ENCODE data around the gene CAMK2B. TPM values are rescaled to one million over a fixed set of nuclear protein-coding genes. Genes with fewer than 3 reads are reported as not detected.
A peak's percentile ranks its signal among the peaks of the same experiment; 100 is the strongest.

The CAMK2B gene
- total RNA-seq, 1 donor from 2014 or later = 98.0 TPM

DNA sequence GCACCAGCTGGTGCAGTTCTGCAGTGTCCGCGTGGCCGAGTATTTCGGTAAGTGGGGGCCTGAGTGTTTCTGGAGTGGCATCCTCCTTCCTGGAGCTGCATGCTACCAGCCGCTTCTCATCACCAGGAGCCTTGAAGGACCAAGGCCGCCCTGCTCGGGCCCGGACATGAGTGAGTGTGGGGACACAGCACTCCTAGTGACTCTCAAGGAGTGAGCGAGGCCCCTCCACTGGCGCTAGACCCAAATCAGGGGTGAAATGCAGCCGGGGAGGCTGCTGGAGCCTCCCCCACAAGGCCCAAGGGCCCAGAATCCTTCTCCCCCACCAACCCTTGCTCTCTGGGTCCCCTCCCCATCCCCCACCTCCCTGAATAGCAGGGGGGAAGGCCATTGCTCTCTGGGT lies 48.0 kb downstream of the CAMK2B start:
- intact Hi-C loops (cut with micrococcal nuclease) = no loop called here
- H3K27ac ChIP-seq (replicated peaks) = peak overlapping the region; percentile 66

DNA sequence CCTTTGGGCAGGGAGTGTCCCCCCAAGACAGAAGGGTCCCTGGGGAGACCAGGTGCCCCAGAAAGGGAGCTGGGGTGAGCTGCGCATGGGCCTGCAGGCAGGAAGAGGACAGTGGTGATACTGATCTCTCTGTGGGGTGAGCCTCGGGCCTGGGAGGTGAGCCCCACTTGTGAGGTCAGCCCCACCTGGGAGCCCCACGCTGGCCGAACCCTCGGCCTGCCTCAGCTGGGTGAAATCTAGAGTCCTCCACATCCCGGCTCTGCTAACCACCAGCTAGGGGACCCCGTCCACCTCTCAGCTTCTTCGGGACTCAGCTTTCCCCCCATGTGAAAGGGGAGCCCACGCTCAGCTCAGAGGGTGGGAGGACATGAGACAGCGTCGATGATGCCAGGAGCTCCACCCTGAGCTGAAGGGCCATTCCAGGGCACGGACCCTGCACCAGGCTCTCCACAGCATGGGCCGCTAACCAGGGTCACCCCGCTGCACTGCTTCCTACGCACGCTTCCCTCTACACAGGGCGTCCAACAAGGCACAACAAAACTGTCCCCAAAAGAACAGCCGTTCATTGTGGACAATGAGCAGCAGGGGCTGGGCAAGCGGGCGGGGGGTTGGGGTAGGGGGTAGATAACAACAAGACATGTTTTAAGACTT lies 48.7 kb downstream of the CAMK2B start:
- Histone ChIP-seq H3K36me3 (no peaks in the 10 kb centered on the region), H3K4me3 (no peak overlapping the region), H3K9me3 (replicated peaks) (no peaks in the 10 kb centered on the region), H3K27ac (replicated peaks) (peak overlapping the region; percentile 66), H3K27me3 (ENCODE audit: low read depth) (no peaks in the 10 kb centered on the region), H3K4me1 (peaks cover 86% of the 10 kb centered on the region)
- intact Hi-C loops (cut with micrococcal nuclease) = no loop called here
- peak; percentile 12 for DNase-seq
- TF ChIP-seq, protein P1, sequence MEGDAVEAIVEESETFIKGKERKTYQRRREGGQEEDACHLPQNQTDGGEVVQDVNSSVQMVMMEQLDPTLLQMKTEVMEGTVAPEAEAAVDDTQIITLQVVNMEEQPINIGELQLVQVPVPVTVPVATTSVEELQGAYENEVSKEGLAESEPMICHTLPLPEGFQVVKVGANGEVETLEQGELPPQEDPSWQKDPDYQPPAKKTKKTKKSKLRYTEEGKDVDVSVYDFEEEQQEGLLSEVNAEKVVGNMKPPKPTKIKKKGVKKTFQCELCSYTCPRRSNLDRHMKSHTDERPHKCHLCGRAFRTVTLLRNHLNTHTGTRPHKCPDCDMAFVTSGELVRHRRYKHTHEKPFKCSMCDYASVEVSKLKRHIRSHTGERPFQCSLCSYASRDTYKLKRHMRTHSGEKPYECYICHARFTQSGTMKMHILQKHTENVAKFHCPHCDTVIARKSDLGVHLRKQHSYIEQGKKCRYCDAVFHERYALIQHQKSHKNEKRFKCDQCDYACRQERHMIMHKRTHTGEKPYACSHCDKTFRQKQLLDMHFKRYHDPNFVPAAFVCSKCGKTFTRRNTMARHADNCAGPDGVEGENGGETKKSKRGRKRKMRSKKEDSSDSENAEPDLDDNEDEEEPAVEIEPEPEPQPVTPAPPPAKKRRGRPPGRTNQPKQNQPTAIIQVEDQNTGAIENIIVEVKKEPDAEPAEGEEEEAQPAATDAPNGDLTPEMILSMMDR (IDR thresholded peaks at IDR 0.05; ENCODE audit: borderline replicate concordance) = no peak

More for the DNA sequence above, 48.0 kb downstream of the CAMK2B start:
- Histone ChIP-seq H3K36me3 (no peaks in the 10 kb centered on the region), H3K27me3 (ENCODE audit: low read depth) (no peaks in the 10 kb centered on the region), H3K4me1 (peaks cover 88% of the 10 kb centered on the region), H3K9me3 (replicated peaks) (no peaks in the 10 kb centered on the region), H3K4me3 (no peak overlapping the region)
- DNase-seq = peak; percentile 5
- TF ChIP-seq, protein P1 (IDR thresholded peaks at IDR 0.05; ENCODE audit: borderline replicate concordance) = no peak

DNA sequence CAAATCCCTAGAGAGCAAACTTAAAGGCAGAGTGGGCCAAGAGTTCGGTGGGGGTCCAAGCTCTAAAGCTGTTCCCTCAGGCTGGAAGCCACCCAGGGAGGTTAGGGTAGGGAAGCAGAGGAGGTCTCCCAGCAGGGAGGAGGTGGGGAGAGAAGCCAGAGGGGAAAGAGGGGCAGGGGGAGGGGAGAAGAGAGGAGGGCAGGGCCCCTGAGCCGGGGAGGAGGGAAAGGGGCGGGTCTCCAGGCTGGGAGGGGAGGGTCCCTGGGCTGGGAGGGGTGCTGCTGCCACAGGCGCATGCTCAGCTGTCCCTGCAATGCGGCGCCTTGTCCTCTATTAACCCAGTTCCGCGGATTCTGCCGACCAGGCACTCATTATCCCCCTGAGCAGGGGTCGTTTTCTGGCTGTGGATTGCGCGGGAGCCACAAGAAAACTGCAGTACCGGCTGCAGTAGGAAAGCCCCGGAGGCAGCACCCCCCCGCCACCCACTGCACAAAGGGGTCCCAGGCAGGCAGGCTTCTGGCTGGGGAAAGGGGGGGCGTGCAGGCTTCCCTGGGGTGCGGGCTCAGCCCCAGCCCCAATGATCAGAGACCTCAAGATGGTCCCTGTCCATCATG lies 49.3 kb downstream of the CAMK2B start:
- peak; percentile 7 for DNase-seq
- Histone ChIP-seq H3K27me3 (ENCODE audit: low read depth) (no peaks in the 10 kb centered on the region), H3K27ac (replicated peaks) (no peak overlapping the region), H3K9me3 (replicated peaks) (no peaks in the 10 kb centered on the region), H3K4me3 (no peak overlapping the region), H3K36me3 (no peaks in the 10 kb centered on the region), H3K4me1 (peaks cover 86% of the 10 kb centered on the region)
- intact Hi-C loops (cut with micrococcal nuclease) = no loop called here
- TF ChIP-seq, protein P1 (IDR thresholded peaks at IDR 0.05; ENCODE audit: borderline replicate concordance) = no peak

DNA sequence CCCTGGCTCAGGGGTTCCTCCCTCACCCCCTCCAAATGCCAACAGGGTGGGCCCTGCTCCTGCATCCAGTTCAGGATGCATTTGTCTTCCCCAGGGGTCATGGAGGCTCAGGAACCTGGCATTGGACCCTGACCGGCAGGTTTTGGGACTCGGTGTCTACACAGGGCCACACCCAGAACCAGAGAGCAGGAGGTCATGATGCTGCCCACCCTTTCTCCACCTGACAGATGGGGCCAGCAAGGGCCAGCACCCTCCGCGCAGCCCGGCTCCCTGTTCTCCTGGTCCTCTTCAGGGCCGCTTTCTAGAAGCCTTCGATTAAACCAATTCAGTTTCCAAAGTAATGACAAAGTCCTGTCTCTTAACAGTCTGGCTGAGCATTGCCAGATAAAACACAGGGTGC lies 50.2 kb downstream of the CAMK2B start:
- DNase-seq = peak; percentile 5
- Histone ChIP-seq H3K4me3 (no peak overlapping the region), H3K9me3 (replicated peaks) (no peaks in the 10 kb centered on the region), H3K4me1 (peaks cover 86% of the 10 kb centered on the region), H3K27ac (replicated peaks) (no peak overlapping the region), H3K36me3 (no peaks in the 10 kb centered on the region), H3K27me3 (ENCODE audit: low read depth) (no peaks in the 10 kb centered on the region)
- TF ChIP-seq, protein P1 (IDR thresholded peaks at IDR 0.05; ENCODE audit: borderline replicate concordance) = no peak
- intact Hi-C loops (cut with micrococcal nuclease) = no loop called here

DNA sequence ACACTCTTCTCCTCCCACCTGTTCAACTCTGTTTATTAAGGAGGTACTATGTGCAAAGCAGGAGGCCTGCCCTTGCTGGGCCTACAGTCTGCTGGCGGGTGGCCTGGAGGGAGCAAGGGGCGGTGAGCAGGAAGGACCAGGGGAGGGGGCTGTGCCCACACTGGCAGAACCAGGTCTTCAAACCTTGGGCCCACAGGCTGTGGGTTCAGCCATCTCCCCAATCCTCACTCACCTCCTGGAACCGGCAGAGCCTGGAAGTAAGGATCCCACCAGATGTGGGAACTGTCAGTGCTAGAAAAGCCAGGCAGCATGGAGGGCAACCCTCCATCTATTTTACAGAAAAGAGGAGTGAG lies 50.8 kb downstream of the CAMK2B start:
- H3K4me3 ChIP-seq = no peak overlapping the region
- no peak overlapping the region for H3K27ac ChIP-seq (replicated peaks)
- peaks cover 88% of the 10 kb centered on the region for H3K4me1 ChIP-seq
- H3K36me3 ChIP-seq = no peaks in the 10 kb centered on the region
- intact Hi-C loops (cut with micrococcal nuclease) = no loop called here
- H3K9me3 ChIP-seq (replicated peaks) = no peaks in the 10 kb centered on the region
- no peaks in the 10 kb centered on the region for H3K27me3 ChIP-seq (ENCODE audit: low read depth)
- TF ChIP-seq, protein P1 (IDR thresholded peaks at IDR 0.05; ENCODE audit: borderline replicate concordance) = no peak
- DNase-seq = peak; percentile 7

All from left ventricle myocardium inferior (tissue), 1 donor.